K562 (cell line): ENCODE measurements around the gene POU2F3. TPM values are rescaled to one million over a fixed set of nuclear protein-coding genes. Genes with fewer than 3 reads are reported as not detected.

Experiments used
- ATF3 ChIP-seq, 2 experiments: fragments of 450-650 bp in 1 of 2; sonication (generic) in 1 of 2; formaldehyde crosslinking in 1 of 2; IDR thresholded peaks in 1 of 2; conservative IDR thresholded peaks in 1 of 2; 2 replicates each; pipeline versions ENCODE4 v1.6.1 to v1.8.1; 2016 to 2023; ENCODE audit warnings: mild to moderate bottlenecking in 2 of 2, moderate library complexity in 2 of 2, inconsistent platforms in 1 of 2, missing genetic modification reagents in 1 of 2
- CBX2 ChIP-seq: fragments of 200-600 bp; sonication (generic); IDR thresholded peaks from one replicate; pipeline ENCODE4 v1.6.1; 2012; ENCODE audit warnings: mild to moderate bottlenecking, low read length, inconsistent platforms; ENCODE audit not compliant: insufficient read depth, poor library complexity, severe bottlenecking
- CHD4 ChIP-seq: fragments of 200-600 bp; sonication (generic); IDR thresholded peaks from 3 replicates; pipeline ENCODE4 v1.6.1; 2012; ENCODE audit warnings: low read depth, mild to moderate bottlenecking, mixed read lengths, low read length, inconsistent platforms; ENCODE audit not compliant: insufficient read depth, insufficient replicate concordance, poor library complexity, severe bottlenecking
- CREB1 ChIP-seq, 2 experiments: sonication (generic) in 1 of 2; formaldehyde crosslinking in 1 of 2; IDR thresholded peaks; 2 replicates each; pipeline versions ENCODE4 v1.6.1 to v1.8.0; 2012 to 2022; ENCODE audit warnings: inconsistent platforms in 1 of 2, mild to moderate bottlenecking in 1 of 2, missing genetic modification reagents in 1 of 2, moderate library complexity in 1 of 2
- CXXC5 ChIP-seq: fragments of 250-450 bp; sonication (Bioruptor Pico); IDR thresholded peaks from 2 replicates; pipeline ENCODE4 v1.8.0; 2022; ENCODE audit warnings: inconsistent platforms, mild to moderate bottlenecking, moderate library complexity
- ETS2 ChIP-seq: IDR thresholded peaks from 2 replicates; pipeline ENCODE4 v1.6.1; 2016; ENCODE audit warnings: borderline replicate concordance, missing genetic modification characterization, mild to moderate bottlenecking, moderate library complexity, missing compliant biosample characterization; ENCODE audit not compliant: poor library complexity, severe bottlenecking
- FOXO4 ChIP-seq: fragments of 450-650 bp; formaldehyde crosslinking; IDR thresholded peaks from 2 replicates; pipeline ENCODE4 v1.4.0; 2020; ENCODE audit warnings: mild to moderate bottlenecking, moderate library complexity
- MAX ChIP-seq: sonication (generic); formaldehyde crosslinking; IDR thresholded peaks from 2 replicates; pipeline ENCODE4 v1.9.0; 2022; ENCODE audit warnings: mild to moderate bottlenecking, missing genetic modification reagents
- NCOR1 ChIP-seq: fragments of 450-650 bp; IDR thresholded peaks from 2 replicates; pipeline ENCODE4 v1.6.1; 2016; ENCODE audit warnings: mild to moderate bottlenecking, moderate library complexity
- PHF21A ChIP-seq: fragments of 450-650 bp; IDR thresholded peaks from 2 replicates; pipeline ENCODE4 v1.6.1; 2017; ENCODE audit warnings: low read depth, borderline replicate concordance
- PML ChIP-seq: IDR thresholded peaks from 2 replicates; pipeline ENCODE4 v1.6.1; 2012; ENCODE audit warnings: low read length, inconsistent platforms
- RBM22 ChIP-seq: fragments of 200-400 bp; formaldehyde crosslinking; IDR thresholded peaks from 2 replicates; pipeline ENCODE4 v1.6.1; 2018; ENCODE audit warnings: low read length, low read depth; ENCODE audit not compliant: poor library complexity, severe bottlenecking
- RBM39 ChIP-seq: fragments of 200-400 bp; formaldehyde crosslinking; optimal IDR thresholded peaks from 2 replicates; pipeline ENCODE3; 2018; ENCODE audit warnings: low read depth, low read length
- SMC3 ChIP-seq: conservative IDR thresholded peaks from 2 replicates; pipeline ENCODE4 v1.6.1; 2011; ENCODE audit warnings: low read depth, low read length, improper control_type of control experiment; ENCODE audit not compliant: insufficient read depth
- SNIP1 ChIP-seq: fragments of 450-650 bp; IDR thresholded peaks from 2 replicates; pipeline ENCODE4 v1.7.1; 2017; ENCODE audit warnings: low read depth, mild to moderate bottlenecking
- TCF7 ChIP-seq: sonication (generic); IDR thresholded peaks from 2 replicates; pipeline ENCODE4 v1.6.1; 2016; ENCODE audit warnings: antibody characterized with exemption, borderline replicate concordance
- TEAD4 ChIP-seq, 2 experiments: sonication (generic) in 1 of 2; formaldehyde crosslinking in 1 of 2; IDR thresholded peaks; 2 replicates each; pipeline versions ENCODE4 v1.6.1 to v1.8.0; 2012 to 2022; ENCODE audit warnings: borderline replicate concordance in 1 of 2, inconsistent platforms in 1 of 2, low read length in 1 of 2, mild to moderate bottlenecking in 1 of 2, missing genetic modification reagents in 1 of 2
- YBX1 ChIP-seq: fragments of 450-650 bp; IDR thresholded peaks from 2 replicates; pipeline ENCODE4 v1.7.1; 2016; ENCODE audit warnings: mild to moderate bottlenecking
- ZC3H4 ChIP-seq: sonication (generic); formaldehyde crosslinking; IDR thresholded peaks from 2 replicates; pipeline ENCODE4 v1.9.0; 2021; ENCODE audit warnings: missing genetic modification reagents, borderline replicate concordance
- ZNF140 ChIP-seq: fragments of 250-450 bp; sonication (Bioruptor Pico); IDR thresholded peaks from 2 replicates; pipeline ENCODE4 v1.8.0; 2021; ENCODE audit warnings: moderate library complexity, mild to moderate bottlenecking, inconsistent platforms
- ZNF282 ChIP-seq: sonication (generic); formaldehyde crosslinking; IDR thresholded peaks from 2 replicates; pipeline ENCODE4 v1.8.1; 2023; ENCODE audit warnings: missing genetic modification reagents
- ZNF444 ChIP-seq: fragments of 250-450 bp; sonication (Bioruptor Pico); IDR thresholded peaks from 2 replicates; pipeline ENCODE4 v1.4.0; 2020; ENCODE audit warnings: mild to moderate bottlenecking, moderate library complexity
- ZNF512 ChIP-seq: IDR thresholded peaks from 2 replicates; pipeline ENCODE4 v1.6.1; 2016; ENCODE audit warnings: missing genetic modification characterization, missing compliant biosample characterization
- ZNF785 ChIP-seq: fragments of 250-450 bp; sonication (Bioruptor Pico); IDR thresholded peaks from 2 replicates; pipeline ENCODE4 v1.4.0; 2020; ENCODE audit warnings: mild to moderate bottlenecking
- ZNF830 ChIP-seq: fragments of 250-450 bp; sonication (Bioruptor Pico); IDR thresholded peaks from 2 replicates; pipeline ENCODE4 v1.5.0; 2021; ENCODE audit warnings: mild to moderate bottlenecking
- polyA plus RNA-seq, 8 experiments: library from polyadenylated mRNA; depleted of rRNA in 4 of 8; stranded (reverse) in 5 of 8; unstranded in 3 of 8; fragments of >200 nt; fragmentation: Nextera tagmentation in 2 of 8; fragmentation: Illumina TruSeq in 1 of 8; extraction: Ambion mirVana in 2 of 8; extraction: Trizol in 1 of 8; gene quantifications; 2 replicates each; pipeline versions ENCODE4 v1.2.1 to v1.2.3, GENCODE V29; 2011 to 2014; ENCODE audit warnings: inconsistent platforms in 1 of 8, missing spikeins in 1 of 8
- total RNA-seq, 7 experiments: library from RNA; depleted of rRNA in 6 of 7; stranded (reverse); fragments of >200 nt in 6 of 7; fragmentation: Illumina TruSeq in 2 of 7; extraction: Trizol in 2 of 7; gene quantifications; 2 replicates each; pipeline versions ENCODE4 v1.2.1 to v1.2.3, GENCODE V29; 2011 to 2021; ENCODE audit warnings: low replicate concordance in 1 of 7

Gene POU2F3
- total and polyA plus RNA-seq, 9 of the 15 experiments (the other 6 are each of a cell fraction or from before 2014, with no cell fraction given) = not detected

- no peak for TF ChIP-seq ZNF512 (tag)
- no peak for TF ChIP-seq FOXO4 (CRISPR knock-in tag)
- no peak for TF ChIP-seq RBM39
- TF ChIP-seq ATF3 (IDR thresholded peaks at IDR 0.05) = no peak
- TF ChIP-seq ATF3 (CRISPR knock-in tag; conservative IDR thresholded peaks at IDR 0.05) = no peak
- TF ChIP-seq ZNF140 (CRISPR knock-in tag) = no peak
- no peak for TF ChIP-seq ZNF282 (CRISPR knock-in tag)
- TF ChIP-seq PHF21A = peak; percentile 16; the same call in 1 of the 2 replicates
- no peak for TF ChIP-seq CREB1 (IDR thresholded peaks at IDR 0.05)
- no peak for TF ChIP-seq CREB1 (CRISPR knock-in tag; IDR thresholded peaks at IDR 0.05)
- TF ChIP-seq ZNF830 (CRISPR knock-in tag) = no peak
- TF ChIP-seq YBX1 = no peak
- TF ChIP-seq MAX = no peak
- no peak for TF ChIP-seq ZNF785 (CRISPR knock-in tag)
- TF ChIP-seq ZC3H4 (CRISPR knock-in tag) = no peak
- TF ChIP-seq TEAD4 (IDR thresholded peaks at IDR 0.05; ENCODE audit: low read length) = peak; percentile 96
- TF ChIP-seq TEAD4 (CRISPR knock-in tag; IDR thresholded peaks at IDR 0.05; ENCODE audit: borderline replicate concordance) = no peak
- no peak for TF ChIP-seq SNIP1
- TF ChIP-seq ZNF444 (CRISPR knock-in tag) = no peak
- TF ChIP-seq NCOR1 = peak; percentile 95
- no peak for TF ChIP-seq SMC3
- TF ChIP-seq CHD4 = no peak
- TF ChIP-seq TCF7 = no peak
- no peak for TF ChIP-seq RBM22
- TF ChIP-seq CXXC5 (CRISPR knock-in tag) = peak; percentile 63; the same call in 1 of the 2 replicates
- TF ChIP-seq PML = peak; percentile 94
- no peak for TF ChIP-seq CBX2
- no peak for TF ChIP-seq ETS2
Measured at GRCh38 chr11:120339394-120339890, 99.5 kb downstream of the POU2F3 start (continued).
